Upper lobe of left lung (tissue), 4 donors: Measurements from ENCODE around the gene BTN3A1.

Source experiments
- CTCF ChIP-seq, 6 experiments: fragments of 450-650 bp in 4 of 6; fragments of 200-600 bp in 2 of 6; sonication (generic) in 2 of 6; IDR thresholded peaks; one replicate each; pipeline ENCODE4 v1.5.1; 2016 to 2019; ENCODE audit warnings: antibody characterized with exemption in 6 of 6
- POLR2A ChIP-seq, 4 donors: fragments of 450-650 bp; IDR thresholded peaks; one replicate each; pipeline ENCODE4 v1.5.1; 2016 to 2017; ENCODE audit warnings: antibody characterized with exemption in 4 of 4, mild to moderate bottlenecking in 2 of 4

GRCh38 chr6:26421259-26422144, 19.4 kb downstream of the BTN3A1 start:
- TF ChIP-seq POLR2A (IDR thresholded peaks at IDR 0.05), result peak in 1 of 4 donors; percentile 36
- no peak for TF ChIP-seq CTCF (IDR thresholded peaks at IDR 0.05)
